ENCODE measurements around the gene FETUB. TPM values are rescaled to one million over a fixed set of nuclear protein-coding genes. Genes with fewer than 3 reads are reported as not detected.
"Not testable (repeated sequence)": the region's sequence is repeated elsewhere in the genome, so short reads cannot be mapped to it uniquely, and the experiment has no call there.

FETUB gene
- total and polyA plus RNA-seq, 2 donors (not counting 1 experiment from before 2014, with no cell fraction given), result not detected

- POLR2A ChIA-PET, result no interaction called here
- intact Hi-C loops (cut with micrococcal nuclease), result no loop called here
Observed at GRCh38 chr3:186683979-186684378, 43.8 kb downstream of the FETUB start.

GRCh38 chr3:186686475-186686874 is 46.3 kb downstream of the FETUB start:
- H3K27ac ChIP-seq (ENCODE audit: low read length in 2 of 2); H3K79me2 ChIP-seq (ENCODE audit: control insufficient read depth, insufficient read depth, low read length); H4K20me1 ChIP-seq (ENCODE audit: control insufficient read depth, insufficient read depth, low read length, poor library complexity, severe bottlenecking); H3K4me1 ChIP-seq (ENCODE audit: control insufficient read depth in 2 of 2, insufficient read depth in 2 of 2, low read length in 2 of 2); H3K36me3 ChIP-seq (replicated peaks in 1 of 2; ENCODE audit: control extremely low read depth in 1 of 2, control insufficient read depth in 1 of 2, extremely low read depth in 1 of 2, insufficient read depth in 2 of 2, low read length in 1 of 2); H3K27ac Mint-ChIP-seq; DNase-seq; H3K9ac ChIP-seq (ENCODE audit: low read length); POLR2A ChIA-PET; intact Hi-C loops (cut with micrococcal nuclease); H3K9me3 Mint-ChIP-seq (ENCODE audit: insufficient read depth); H3K4me2 ChIP-seq (replicated peaks; ENCODE audit: low read depth, low read length, poor library complexity, severe bottlenecking); H3K4me1 Mint-ChIP-seq; H3K4me3 Mint-ChIP-seq; ATAC-seq (ENCODE audit: low read depth); H2AFZ ChIP-seq (ENCODE audit: insufficient read depth, low read depth, low read length, poor library complexity, severe bottlenecking); H3K4me3 ChIP-seq (ENCODE audit: control extremely low read depth in 1 of 5, extremely low read depth in 1 of 5, insufficient read depth in 1 of 5, low read depth in 2 of 5, low read length in 4 of 5); H3K9me3 ChIP-seq (ENCODE audit: control extremely low read depth in 1 of 3, control insufficient read depth in 2 of 3, insufficient read depth in 1 of 3, low read length in 2 of 3): not testable (repeated sequence)
- H3K27me3 ChIP-seq (replicated peaks in 1 of 4; ENCODE audit: control extremely low read depth in 1 of 4, control insufficient read depth in 3 of 4, insufficient read depth in 4 of 4, low read length in 3 of 4), result peaks cover 0 to 21% (median 6%) of the 10 kb centered on the region in 4 experiments
- peaks cover 52% of the 10 kb centered on the region for H3K27me3 Mint-ChIP-seq
- CTCF ChIA-PET, result interaction anchor here (0.7 kb wide), 1 partner anchor 12 kb away, joined by 3 read pairs; no protein-coding TSS in a partner anchor
- 83% methylated on average over 1 of the region's 2 CpGs for WGBS (ENCODE audit: insufficient coverage)

More at GRCh38 chr3:186683979-186684378, 43.8 kb downstream of the FETUB start:
- Histone ChIP-seq H4K20me1 (ENCODE audit: control insufficient read depth, insufficient read depth, low read length, poor library complexity, severe bottlenecking) (no peaks in the 10 kb centered on the region), H3K4me1 (ENCODE audit: control insufficient read depth in 2 of 2, insufficient read depth in 2 of 2, low read length in 2 of 2) (no peaks in the 10 kb centered on the region), H3K4me3 (ENCODE audit: control extremely low read depth in 1 of 5, extremely low read depth in 1 of 5, insufficient read depth in 1 of 5, low read depth in 2 of 5, low read length in 4 of 5) (no peak overlapping the region), H3K9me3 (ENCODE audit: control extremely low read depth in 1 of 3, control insufficient read depth in 2 of 3, insufficient read depth in 1 of 3, low read length in 2 of 3) (peaks cover 2 to 10% (median 5%) of the 10 kb centered on the region in 3 donors), H2AFZ (ENCODE audit: insufficient read depth, low read depth, low read length, poor library complexity, severe bottlenecking) (no peak overlapping the region), H3K9ac (ENCODE audit: low read length) (no peak overlapping the region), H3K27me3 (replicated peaks in 1 of 4; ENCODE audit: control extremely low read depth in 1 of 4, control insufficient read depth in 3 of 4, insufficient read depth in 4 of 4, low read length in 3 of 4) (peaks cover 0 to 21% (median 6%) of the 10 kb centered on the region in 4 experiments), H3K79me2 (ENCODE audit: control insufficient read depth, insufficient read depth, low read length) (no peaks in the 10 kb centered on the region), H3K4me2 (replicated peaks; ENCODE audit: low read depth, low read length, poor library complexity, severe bottlenecking) (no peak overlapping the region), H3K27ac (ENCODE audit: low read length in 2 of 2) (no peak overlapping the region), H3K36me3 (replicated peaks in 1 of 2; ENCODE audit: control extremely low read depth in 1 of 2, control insufficient read depth in 1 of 2, extremely low read depth in 1 of 2, insufficient read depth in 2 of 2, low read length in 1 of 2) (no peaks in the 10 kb centered on the region)
- Mint-ChIP-seq H3K27me3 (peaks cover 53% of the 10 kb centered on the region), H3K9me3 (ENCODE audit: insufficient read depth) (peaks cover 5% of the 10 kb centered on the region), H3K4me3 (no peak overlapping the region), H3K27ac (no peak overlapping the region), H3K4me1 (no peaks in the 10 kb centered on the region)
- CTCF ChIA-PET, result no interaction called here
- TF ChIP-seq EZH2 (IDR thresholded peaks at IDR 0.05; ENCODE audit: borderline replicate concordance, insufficient read depth, low read depth, low read length, poor library complexity, severe bottlenecking) (no peak), CTCF (IDR thresholded peaks at IDR 0.05) (no peak)
- 59% methylated on average over 2 of the region's 3 CpGs for WGBS (ENCODE audit: insufficient coverage)
- ATAC-seq (ENCODE audit: low read depth) (no peak), DNase-seq (no peak)
